ENCODE data around the gene VEGFB. TPM values are rescaled to one million over a fixed set of nuclear protein-coding genes. Genes with fewer than 3 reads are reported as not detected.

VEGFB gene
- total and polyA plus RNA-seq, 2 donors (not counting 3 experiments of a cell fraction or from before 2014, with no cell fraction given) = 19.3 to 98.1 TPM

DNA sequence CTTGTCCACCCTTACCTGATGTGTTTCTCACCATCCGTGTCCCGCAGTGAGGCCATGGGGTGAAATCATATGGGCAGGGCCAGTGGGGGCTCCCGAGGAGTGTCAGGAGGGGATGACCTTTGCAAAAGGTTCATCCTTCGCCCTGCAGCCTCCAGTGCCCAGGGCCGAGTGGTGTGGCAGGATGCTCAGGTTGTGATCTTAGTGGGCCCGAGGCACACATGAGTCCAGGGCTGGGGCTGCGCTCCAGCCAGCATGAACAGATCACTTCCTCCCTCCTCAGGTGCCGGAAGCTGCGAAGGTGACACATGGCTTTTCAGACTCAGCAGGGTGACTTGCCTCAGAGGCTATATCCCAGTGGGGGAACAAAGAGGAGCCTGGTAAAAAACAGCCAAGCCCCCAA is 3.7 kb downstream of the VEGFB start:
- no peak overlapping the region for H2AFZ ChIP-seq (ENCODE audit: low read depth, low read length)
- no peak for DNase-seq (ENCODE audit: low read depth, low spot score)
- no peaks in the 10 kb centered on the region for H4K20me1 ChIP-seq (replicated peaks; ENCODE audit: control insufficient read depth, extremely low read depth, insufficient read depth, low read length)
- H3K79me2 ChIP-seq (ENCODE audit: control insufficient read depth, insufficient read depth, low read length) = peaks cover 13% of the 10 kb centered on the region
- dilution Hi-C loops (cut with MboI; ENCODE audit: extremely low pct_ligation_motif_present, low sequenced_read_pairs) (no loop called here), intact Hi-C loops (cut with micrococcal nuclease) (no loop called here)
- ChIA-PET CTCF (interaction anchor here (1.6 to 2.2 kb wide), 2 partner anchors 7 to 12 kb away, joined by 4 to 6 read pairs; partner anchors contain the start of genes NUDT22 and TRPT1), POLR2A (no interaction called here)
- H3K4me1 ChIP-seq (ENCODE audit: control insufficient read depth, extremely low read depth, insufficient read depth, low read length) = peaks cover 18% of the 10 kb centered on the region
- H3K9me3 ChIP-seq (replicated peaks; ENCODE audit: control insufficient read depth, insufficient read depth, low read length) = no peaks in the 10 kb centered on the region
- no peak overlapping the region for H3K4me3 ChIP-seq (replicated peaks in 1 of 3; ENCODE audit: insufficient read depth in 1 of 3, low read depth in 1 of 3, low read length in 3 of 3)
- FAIRE-seq = no peak
- TF ChIP-seq JUN (IDR thresholded peaks at IDR 0.05; ENCODE audit: borderline replicate concordance, insufficient read depth, insufficient read length, low read depth) (no peak), FOS (IDR thresholded peaks at IDR 0.05; ENCODE audit: borderline replicate concordance, insufficient read depth, low read length) (no peak), POLR2A (IDR thresholded peaks at IDR 0.05; ENCODE audit: low read depth, low read length) (no peak), MYC (IDR thresholded peaks at IDR 0.05; ENCODE audit: low read depth, low read length) (no peak), GATA2 (IDR thresholded peaks at IDR 0.05; ENCODE audit: insufficient read depth, insufficient read length, low read depth, low read length) (no peak), EZH2 (IDR thresholded peaks at IDR 0.05; ENCODE audit: borderline replicate concordance, low read depth, low read length, severe bottlenecking) (no peak), POLR2AphosphoS5 (IDR thresholded peaks at IDR 0.05; ENCODE audit: insufficient read depth, low read depth, low read length) (no peak)
- TF ChIP-seq, protein P1, sequence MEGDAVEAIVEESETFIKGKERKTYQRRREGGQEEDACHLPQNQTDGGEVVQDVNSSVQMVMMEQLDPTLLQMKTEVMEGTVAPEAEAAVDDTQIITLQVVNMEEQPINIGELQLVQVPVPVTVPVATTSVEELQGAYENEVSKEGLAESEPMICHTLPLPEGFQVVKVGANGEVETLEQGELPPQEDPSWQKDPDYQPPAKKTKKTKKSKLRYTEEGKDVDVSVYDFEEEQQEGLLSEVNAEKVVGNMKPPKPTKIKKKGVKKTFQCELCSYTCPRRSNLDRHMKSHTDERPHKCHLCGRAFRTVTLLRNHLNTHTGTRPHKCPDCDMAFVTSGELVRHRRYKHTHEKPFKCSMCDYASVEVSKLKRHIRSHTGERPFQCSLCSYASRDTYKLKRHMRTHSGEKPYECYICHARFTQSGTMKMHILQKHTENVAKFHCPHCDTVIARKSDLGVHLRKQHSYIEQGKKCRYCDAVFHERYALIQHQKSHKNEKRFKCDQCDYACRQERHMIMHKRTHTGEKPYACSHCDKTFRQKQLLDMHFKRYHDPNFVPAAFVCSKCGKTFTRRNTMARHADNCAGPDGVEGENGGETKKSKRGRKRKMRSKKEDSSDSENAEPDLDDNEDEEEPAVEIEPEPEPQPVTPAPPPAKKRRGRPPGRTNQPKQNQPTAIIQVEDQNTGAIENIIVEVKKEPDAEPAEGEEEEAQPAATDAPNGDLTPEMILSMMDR (IDR thresholded peaks at IDR 0.05; ENCODE audit: extremely low read depth in 1 of 2, insufficient read depth in 1 of 2, low read depth in 1 of 2, low read length in 2 of 2) = no peak
- TF ChIP-seq, protein P2, sequence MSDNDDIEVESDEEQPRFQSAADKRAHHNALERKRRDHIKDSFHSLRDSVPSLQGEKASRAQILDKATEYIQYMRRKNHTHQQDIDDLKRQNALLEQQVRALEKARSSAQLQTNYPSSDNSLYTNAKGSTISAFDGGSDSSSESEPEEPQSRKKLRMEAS (IDR thresholded peaks at IDR 0.05; ENCODE audit: insufficient read depth, insufficient read length) = no peak
- H3K9ac ChIP-seq (replicated peaks; ENCODE audit: extremely low read depth, insufficient read depth, low read length) = no peak overlapping the region
- H3K27ac ChIP-seq (ENCODE audit: insufficient read depth, low read depth, low read length) = no peak overlapping the region
- H3K9me1 ChIP-seq (replicated peaks; ENCODE audit: control insufficient read depth, extremely low read depth, insufficient read depth, low read length) = no peaks in the 10 kb centered on the region
- H3K27me3 ChIP-seq (ENCODE audit: control insufficient read depth in 2 of 2, insufficient read depth in 2 of 2, low read length in 2 of 2) = no peaks in the 10 kb centered on the region
- BruUV-seq (replicated peaks) = no TSS peak
- peaks cover 6 to 10% of the 10 kb centered on the region in 2 experiments for H3K36me3 ChIP-seq (ENCODE audit: control insufficient read depth in 2 of 2, extremely low read depth in 1 of 2, insufficient read depth in 2 of 2, low read length in 2 of 2)
- no peak overlapping the region for H3K4me2 ChIP-seq (ENCODE audit: insufficient read depth, low read length)
